Suprapubic skin (tissue), 4 donors: Measurements from ENCODE around the gene HEXD.

Experiments
- CTCF ChIP-seq, 2 donors: fragments of 200-600 bp in 1 of 2; fragments of 450-650 bp in 1 of 2; sonication (generic) in 1 of 2; IDR thresholded peaks; one replicate each; pipeline ENCODE4 v1.5.1; 2016 to 2019; ENCODE audit warnings: antibody characterized with exemption in 2 of 2, mild to moderate bottlenecking in 1 of 2, moderate library complexity in 1 of 2
- EP300 ChIP-seq: sonication (generic); formaldehyde crosslinking; IDR thresholded peaks from one replicate; pipeline ENCODE4 v1.6.1; 2017; ENCODE audit warnings: antibody characterized with exemption
- POLR2A ChIP-seq, 2 donors: fragments of 450-650 bp; IDR thresholded peaks; one replicate each; pipeline ENCODE4 v1.6.1; 2017; ENCODE audit warnings: antibody characterized with exemption in 2 of 2, mild to moderate bottlenecking in 2 of 2, moderate library complexity in 2 of 2
- POLR2AphosphoS5 ChIP-seq, 3 donors: sonication (generic); formaldehyde crosslinking; IDR thresholded peaks; one replicate each; pipeline ENCODE4 v1.6.1; 2017; ENCODE audit warnings: antibody characterized with exemption in 3 of 3

GRCh38 chr17:82387705-82388106 lies 30.4 kb upstream of the HEXD start:
- no peak for TF ChIP-seq CTCF (IDR thresholded peaks at IDR 0.05)
- TF ChIP-seq EP300: no peak
- TF ChIP-seq POLR2AphosphoS5 (IDR thresholded peaks at IDR 0.05): no peak
- TF ChIP-seq POLR2A (IDR thresholded peaks at IDR 0.05): no peak
